Chondrocyte (in vitro differentiated cells): Measurements from ENCODE around the gene EVPLL. TPM values are rescaled to one million over a fixed set of nuclear protein-coding genes. Genes with fewer than 3 reads are reported as not detected.
"Not testable (repeated sequence)": the region's sequence is repeated elsewhere in the genome, so short reads cannot be mapped to it uniquely, and the experiment has no call there.

Experiments
- DNase-seq: peaks from one replicate; pipeline ENCODE4 v3.0.0; 2021; ENCODE audit warnings: mixed read lengths, low spot score
- H3K27ac Mint-ChIP-seq: one replicate; pipeline ENCODE4 v1.8.0; 2021; ENCODE audit warnings: mild to moderate bottlenecking, moderate library complexity, mixed read lengths; ENCODE audit not compliant: unreplicated experiment
- H3K27me3 Mint-ChIP-seq: 2 replicates; pipeline ENCODE4 v1.8.0; 2021; ENCODE audit warnings: low read depth, mixed read lengths
- H3K36me3 Mint-ChIP-seq: 2 replicates; pipeline ENCODE4 v1.8.0; 2021; ENCODE audit warnings: low read depth, mixed read lengths
- H3K4me1 Mint-ChIP-seq: 2 replicates; pipeline ENCODE4 v1.8.0; 2021; ENCODE audit warnings: low read depth, mild to moderate bottlenecking, mixed read lengths
- H3K4me3 Mint-ChIP-seq: one replicate; pipeline ENCODE4 v1.8.0; 2021; ENCODE audit warnings: mild to moderate bottlenecking, moderate library complexity, mixed read lengths; ENCODE audit not compliant: unreplicated experiment
- H3K9me3 Mint-ChIP-seq: 2 replicates; pipeline ENCODE4 v1.8.0; 2021; ENCODE audit warnings: low read depth, mixed read lengths
- CTCF ChIP-seq: fragments of 200-600 bp; sonication (generic); IDR thresholded peaks from 2 replicates; pipeline ENCODE4 v1.5.0; 2021; ENCODE audit warnings: antibody characterized with exemption, mild to moderate bottlenecking, moderate library complexity
- total RNA-seq: library from RNA; stranded (reverse); gene quantifications from 3 replicates; pipeline ENCODE4 v1.2.1, GENCODE V29; 2021

The EVPLL gene
- total RNA-seq, 1 donor from 2014 or later, result not detected

- DNase-seq, result no peak
- no peak overlapping the region for H3K4me3 Mint-ChIP-seq
- TF ChIP-seq CTCF, result no peak
- H3K4me1 Mint-ChIP-seq, result no peaks in the 10 kb centered on the region
- no peaks in the 10 kb centered on the region for H3K9me3 Mint-ChIP-seq
- peaks cover 13% of the 10 kb centered on the region for H3K27me3 Mint-ChIP-seq
- H3K36me3 Mint-ChIP-seq, result no peaks in the 10 kb centered on the region
- no peak overlapping the region for H3K27ac Mint-ChIP-seq
These were observed 1.9 kb downstream of the EVPLL start for GRCh38 chr17:18379246-18380146.

- Mint-ChIP-seq H3K27me3 (peaks cover 16% of the 10 kb centered on the region), H3K4me1 (no peaks in the 10 kb centered on the region), H3K4me3 (no peak overlapping the region), H3K9me3 (no peaks in the 10 kb centered on the region), H3K27ac (no peak overlapping the region), H3K36me3 (no peaks in the 10 kb centered on the region)
- no peak for TF ChIP-seq CTCF
- no peak for DNase-seq
These were observed 3.0 kb downstream of the EVPLL start for GRCh38 chr17:18380471-18381157.

GRCh38 chr17:18381158-18381952 lies 3.8 kb downstream of the EVPLL start:
- Mint-ChIP-seq H3K9me3 (no peaks in the 10 kb centered on the region), H3K4me1 (no peaks in the 10 kb centered on the region), H3K27ac (no peak overlapping the region), H3K4me3 (no peak overlapping the region), H3K27me3 (peaks cover 22% of the 10 kb centered on the region), H3K36me3 (no peaks in the 10 kb centered on the region)
- no peak for DNase-seq
- TF ChIP-seq CTCF, result no peak

- peaks cover 22% of the 10 kb centered on the region for H3K27me3 Mint-ChIP-seq
- DNase-seq, result no peak
- no peaks in the 10 kb centered on the region for H3K9me3 Mint-ChIP-seq
- H3K36me3 Mint-ChIP-seq, result no peaks in the 10 kb centered on the region
- H3K27ac Mint-ChIP-seq, result no peak overlapping the region
- no peak overlapping the region for H3K4me3 Mint-ChIP-seq
- no peak for TF ChIP-seq CTCF
- no peaks in the 10 kb centered on the region for H3K4me1 Mint-ChIP-seq
These were observed 4.3 kb downstream of the EVPLL start for GRCh38 chr17:18381953-18382245.

- Mint-ChIP-seq H3K4me3 (no peak overlapping the region), H3K36me3 (no peaks in the 10 kb centered on the region), H3K9me3 (no peaks in the 10 kb centered on the region), H3K4me1 (no peaks in the 10 kb centered on the region), H3K27ac (no peak overlapping the region), H3K27me3 (peaks cover 22% of the 10 kb centered on the region)
- DNase-seq, result no peak
- TF ChIP-seq CTCF, result no peak
These were observed 5.0 kb downstream of the EVPLL start for GRCh38 chr17:18382441-18383078.

- not testable (repeated sequence) for H3K27ac Mint-ChIP-seq, H3K4me1 Mint-ChIP-seq, H3K36me3 Mint-ChIP-seq, H3K9me3 Mint-ChIP-seq, H3K4me3 Mint-ChIP-seq, DNase-seq
- H3K27me3 Mint-ChIP-seq, result peaks cover 22% of the 10 kb centered on the region
These were observed 5.5 kb downstream of the EVPLL start for GRCh38 chr17:18383079-18383481.

- not testable (repeated sequence) for H3K4me1 Mint-ChIP-seq, H3K27ac Mint-ChIP-seq, H3K9me3 Mint-ChIP-seq, DNase-seq, H3K4me3 Mint-ChIP-seq, H3K36me3 Mint-ChIP-seq
- peaks cover 22% of the 10 kb centered on the region for H3K27me3 Mint-ChIP-seq
These were observed 6.7 kb downstream of the EVPLL start for GRCh38 chr17:18384271-18384670.
